GM19025 (cell line): ENCODE measurements around the gene CD58.
"Not testable (repeated sequence)": the region's sequence is repeated elsewhere in the genome, so short reads cannot be mapped to it uniquely, and the experiment has no call there.

Experiments used
- ATAC-seq: cut with Tn5 transposase; IDR thresholded peaks from one replicate; pipeline ENCODE4 v1.9.1; 2021; ENCODE audit warnings: mild to moderate bottlenecking, low read depth, moderate library complexity; ENCODE audit not compliant: unreplicated experiment

CD58 gene

GRCh38 chr1:116593977-116594376 lies 23.2 kb upstream of the CD58 start:
- not testable (repeated sequence) for ATAC-seq

DNA sequence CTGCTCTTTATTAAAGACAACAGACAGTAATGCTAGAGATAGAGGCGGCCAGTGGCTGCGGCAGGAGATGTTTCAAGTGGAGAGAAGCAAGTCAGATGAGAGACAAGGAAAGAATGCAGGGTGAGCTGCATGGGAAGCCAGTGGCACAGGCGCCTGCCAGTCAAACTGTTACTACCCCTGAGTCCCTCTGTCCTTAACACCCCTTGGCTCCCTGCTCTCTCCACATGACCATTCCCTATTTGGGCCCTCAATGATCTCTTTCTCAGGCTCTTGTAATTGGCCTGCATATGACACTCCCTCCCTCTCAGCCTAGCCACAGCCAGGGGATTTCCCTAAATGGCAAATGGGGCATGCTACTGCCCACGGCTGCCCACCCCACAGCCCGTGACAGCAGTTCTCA lies 22.6 kb upstream of the CD58 start:
- ATAC-seq: not testable (repeated sequence)

GRCh38 chr1:116591951-116592605 lies 21.3 kb upstream of the CD58 start:
- ATAC-seq: not testable (repeated sequence)

GRCh38 chr1:116591006-116591950 lies 20.5 kb upstream of the CD58 start:
- ATAC-seq: not testable (repeated sequence)

DNA sequence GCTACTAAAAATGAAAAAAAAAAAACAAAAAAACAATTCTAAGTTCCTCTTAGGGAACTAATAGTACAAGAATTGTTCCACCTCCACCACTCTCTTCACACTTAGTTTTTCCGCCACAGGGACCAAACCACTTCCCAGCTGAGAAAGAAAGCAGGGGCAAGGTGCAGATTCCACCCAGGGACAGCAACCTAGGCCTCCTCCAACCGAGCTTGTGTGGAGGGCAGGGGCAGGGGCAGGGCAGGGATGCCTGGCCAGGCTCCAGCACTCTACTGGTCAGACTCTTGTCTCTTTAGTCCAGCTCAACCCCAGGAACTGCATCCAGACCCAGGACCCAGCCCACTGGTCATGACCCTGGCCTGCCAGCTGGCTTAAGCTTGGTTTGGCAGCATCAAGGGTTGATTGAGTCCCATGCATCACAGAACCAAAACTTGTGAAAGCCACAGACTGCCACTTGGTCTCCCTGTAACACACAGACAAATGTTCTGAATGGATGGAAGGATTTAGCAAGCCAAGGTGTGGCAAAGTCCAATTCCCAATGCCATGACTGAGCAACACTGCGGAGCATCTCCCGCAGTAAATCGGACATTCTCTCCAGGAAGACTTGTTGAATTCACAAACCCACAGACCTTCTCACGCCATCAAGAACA lies 19.7 kb upstream of the CD58 start:
- ATAC-seq: not testable (repeated sequence)

DNA sequence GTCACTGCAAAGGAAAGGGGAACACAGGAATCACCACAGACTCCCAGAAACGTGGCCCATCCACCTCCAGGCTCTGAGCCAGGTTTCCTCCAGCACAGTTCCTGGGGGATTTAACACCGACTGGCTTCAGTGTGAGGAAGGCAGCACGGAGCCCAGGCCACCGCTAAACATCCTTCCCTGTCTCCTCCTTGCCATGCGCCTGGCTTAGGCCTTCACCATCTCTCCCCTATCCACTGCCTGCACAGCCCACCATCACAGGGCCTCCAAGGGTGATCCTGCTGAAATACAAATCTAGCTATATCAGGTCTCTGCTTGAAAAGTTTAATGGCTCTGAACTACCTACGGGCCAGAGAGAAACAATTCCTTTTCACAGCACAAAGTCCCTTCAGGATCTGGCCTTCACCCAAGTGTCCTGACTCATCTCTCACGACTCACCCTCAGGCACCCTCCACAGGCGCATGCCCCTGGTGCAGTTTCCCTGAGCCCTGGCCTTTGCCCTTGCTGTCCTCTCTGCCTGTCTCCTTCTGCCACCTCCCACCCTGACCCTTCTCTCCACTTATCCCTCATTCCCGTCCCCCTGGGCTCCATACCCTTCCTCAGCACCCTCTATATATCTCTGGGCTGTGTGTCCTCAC lies 18.4 kb upstream of the CD58 start:
- ATAC-seq: not testable (repeated sequence)

DNA sequence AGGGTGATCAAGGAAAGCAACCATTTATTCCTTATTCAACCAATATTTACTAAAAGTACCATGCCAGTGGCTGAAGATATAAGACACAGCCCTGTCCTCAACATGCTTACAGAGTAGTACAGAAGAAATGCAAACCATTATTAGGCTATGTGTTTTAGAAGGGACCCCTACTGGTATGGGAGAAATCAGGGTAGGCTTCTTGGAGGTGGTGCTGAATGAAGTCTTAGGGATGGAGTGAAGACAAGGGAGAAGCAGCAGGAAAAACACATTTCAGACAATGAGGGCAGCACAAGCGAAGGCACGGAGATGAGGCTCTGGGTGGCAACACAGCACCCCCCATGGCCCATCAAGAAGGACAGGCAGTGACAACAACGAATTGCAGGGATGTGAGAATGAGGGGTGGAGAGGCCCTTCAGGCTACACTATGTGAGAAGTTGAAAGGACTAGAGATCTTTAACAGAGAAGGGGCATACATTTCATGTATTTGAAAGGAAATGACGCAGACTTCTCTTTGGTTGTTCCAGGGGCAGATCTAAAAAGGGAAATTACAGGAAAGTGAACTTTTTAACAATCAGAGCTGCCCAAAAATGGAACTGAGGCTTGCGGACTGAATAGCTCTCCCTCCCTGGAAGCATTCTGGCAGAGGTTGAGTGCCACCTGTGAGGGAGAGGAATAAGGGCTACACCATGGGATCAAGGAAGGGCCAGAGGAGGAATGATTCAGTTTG lies 16.8 kb upstream of the CD58 start:
- no peak for ATAC-seq

DNA sequence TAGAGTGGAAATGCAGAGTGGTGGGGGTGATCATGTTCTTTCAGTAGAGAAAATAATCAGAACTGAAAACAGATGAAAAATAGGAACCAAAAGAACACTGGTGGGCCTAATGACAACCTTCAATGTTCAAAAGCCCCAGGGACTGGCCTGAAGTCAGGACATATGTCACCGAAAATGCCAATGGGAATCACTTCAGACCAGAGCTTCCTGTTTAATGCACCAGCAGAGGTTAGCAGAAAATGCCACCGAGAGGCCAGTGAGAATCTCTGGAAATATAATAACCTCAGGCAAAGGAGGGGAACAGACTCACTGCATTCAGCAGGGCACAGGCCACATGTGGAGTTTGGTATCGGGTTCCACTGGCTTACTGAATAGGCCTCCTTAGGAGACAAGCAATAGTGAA lies 15.9 kb upstream of the CD58 start:
- peak; percentile 73 for ATAC-seq

GRCh38 chr1:116585886-116586285 lies 15.1 kb upstream of the CD58 start:
- no peak for ATAC-seq

- ATAC-seq: no peak
Measured at GRCh38 chr1:116581323-116581885, 10.6 kb upstream of the CD58 start.

DNA sequence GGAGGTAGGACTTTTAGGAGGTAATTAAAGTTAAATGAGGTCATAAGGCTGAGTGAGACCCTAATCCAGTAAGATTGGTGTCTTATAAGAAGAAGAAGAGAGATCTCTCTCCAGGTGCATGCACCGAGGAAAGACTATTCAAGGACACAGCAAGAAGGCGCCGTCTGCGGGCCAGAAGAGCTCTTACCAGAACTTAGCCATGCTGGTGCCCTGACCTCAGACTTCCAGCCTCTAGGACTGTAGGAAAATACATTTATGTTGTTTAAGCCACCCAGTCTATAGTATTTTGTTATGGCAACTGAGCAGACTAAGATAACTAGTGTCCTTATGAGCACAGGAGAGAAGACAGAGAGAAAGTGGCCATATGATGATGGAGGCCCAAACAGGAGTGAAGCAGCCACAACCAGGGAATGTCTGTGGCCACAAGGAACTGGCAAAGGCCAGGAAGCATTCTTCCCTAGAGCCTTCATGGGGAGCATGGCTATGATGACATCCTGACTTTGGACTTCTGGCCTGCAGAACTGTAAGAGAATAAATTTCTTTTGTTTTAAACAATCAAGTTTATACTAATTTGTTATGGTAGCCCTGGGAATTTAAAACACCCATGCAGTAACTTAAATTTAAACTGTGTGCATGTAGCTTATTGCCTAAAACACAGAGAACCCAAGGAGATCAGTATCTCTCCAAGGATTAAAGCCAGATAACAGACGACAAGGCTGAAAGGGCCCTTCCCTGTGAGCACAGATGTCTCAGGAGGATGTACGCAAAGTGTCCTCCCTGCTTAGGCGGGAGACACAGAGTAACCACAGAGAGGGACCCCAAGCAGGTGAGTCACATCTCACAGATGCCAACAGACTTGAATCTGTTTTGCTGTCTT lies 9.9 kb upstream of the CD58 start:
- no peak for ATAC-seq

- no peak for ATAC-seq
Measured at GRCh38 chr1:116579259-116579875, 8.5 kb upstream of the CD58 start.

DNA sequence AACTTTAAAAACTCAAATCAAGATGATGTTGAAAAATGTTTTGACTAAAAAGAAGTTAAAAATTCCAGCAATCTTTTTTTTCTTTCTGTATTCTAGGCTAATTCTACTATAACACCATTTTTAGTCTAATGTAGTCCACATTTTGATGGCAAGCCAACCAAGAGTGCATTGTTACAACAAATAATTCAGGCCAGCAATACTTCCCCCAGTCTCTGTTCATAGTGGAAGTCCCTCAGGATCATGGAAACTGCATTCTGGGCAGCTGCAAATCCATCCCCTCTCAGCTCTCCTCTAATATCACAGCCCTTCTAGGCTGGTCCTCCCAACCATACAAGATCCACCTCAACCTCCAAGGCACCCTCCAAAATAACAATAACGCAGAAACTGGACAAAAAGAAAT lies 7.8 kb upstream of the CD58 start:
- ATAC-seq: no peak

DNA sequence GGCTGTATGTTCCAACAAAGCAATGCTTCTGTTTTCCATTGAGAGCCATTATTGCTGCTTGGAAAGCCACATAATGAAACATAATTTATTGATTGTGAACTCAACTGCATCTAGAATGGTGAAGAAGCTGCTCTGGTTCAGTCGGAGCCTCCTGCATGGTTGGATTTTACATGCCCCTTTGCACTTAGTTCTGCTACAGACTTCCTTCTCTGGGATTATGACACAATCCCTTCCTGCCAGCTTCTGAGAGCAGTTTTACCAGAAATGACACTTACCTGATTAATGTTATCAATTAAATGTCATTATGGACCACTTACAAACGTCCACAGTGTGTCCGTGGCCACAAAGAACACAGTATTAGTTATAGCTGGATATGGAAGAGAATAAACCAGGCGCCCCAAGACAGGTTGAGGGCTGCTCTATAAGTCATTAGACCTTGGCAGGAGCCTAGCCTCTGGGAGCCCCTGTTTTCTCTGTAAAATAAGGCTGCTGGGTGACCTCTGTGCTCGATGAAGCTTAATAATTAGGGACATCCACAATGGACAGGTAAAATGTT lies 7.0 kb upstream of the CD58 start:
- no peak for ATAC-seq

DNA sequence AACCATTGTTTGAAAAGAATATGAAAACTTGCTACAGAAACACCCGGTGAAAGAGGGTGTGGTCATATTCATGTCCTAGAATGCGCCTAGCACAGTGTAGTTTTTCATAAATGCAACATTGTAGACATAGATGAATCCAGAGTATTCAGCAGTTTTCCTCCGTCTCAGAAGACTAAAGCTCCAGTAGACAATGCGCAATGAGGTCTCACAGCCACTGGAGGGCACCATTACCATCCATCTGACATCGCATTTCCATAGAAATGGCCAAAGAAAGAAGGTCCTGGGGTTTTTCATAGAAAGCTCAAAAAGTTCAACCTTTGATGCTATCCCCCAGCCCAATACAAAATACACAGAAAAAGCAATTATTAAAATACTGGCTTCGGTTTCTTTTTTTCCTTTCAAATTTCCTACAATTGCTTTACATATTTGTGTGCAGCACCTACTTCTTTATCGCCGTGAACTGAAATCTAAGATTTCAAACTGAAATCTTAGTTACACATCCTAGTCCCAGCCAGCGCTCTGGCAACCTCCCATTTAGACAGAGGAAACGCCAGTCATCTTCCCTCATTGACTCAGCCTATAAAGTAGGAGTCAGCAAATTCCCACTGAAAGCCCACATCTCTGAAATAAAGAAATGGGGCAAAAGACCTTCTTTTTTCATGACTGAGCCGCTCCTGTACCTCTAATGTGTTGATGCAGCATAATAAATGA lies 3.9 kb upstream of the CD58 start:
- ATAC-seq: no peak

GRCh38 chr1:116573431-116574095 lies 2.7 kb upstream of the CD58 start:
- no peak for ATAC-seq
